HEK293T (cell line): ENCODE measurements around the gene ZCCHC24.

Source experiments
- CTCF ChIA-PET: fragments of 350-600 bp; formaldehyde crosslinking; extraction: SDS; loops from one replicate; lab custom pipeline; 2021; ENCODE audit warnings: antibody characterized with exemption, inconsistent platforms; lab: Yijun Ruan, JAX
- POLR2A ChIA-PET: fragments of 350-600 bp; formaldehyde crosslinking; extraction: SDS; loops from one replicate; lab custom pipeline; 2020; ENCODE audit warnings: antibody characterized with exemption, inconsistent platforms; lab: Yijun Ruan, JAX
- DNase-seq: peaks from one replicate; pipeline ENCODE4 v3.0.0; 2012; ENCODE audit warnings: mixed read lengths; ENCODE audit errors: extremely low spot score
- ARNT ChIP-seq: fragments of 450-650 bp; IDR thresholded peaks from 2 replicates; pipeline ENCODE4 v1.6.1; 2017; ENCODE audit warnings: mild to moderate bottlenecking
- BHLHE40 ChIP-seq: fragments of 450-650 bp; IDR thresholded peaks from 2 replicates; pipeline ENCODE4 v1.6.1; 2016; ENCODE audit warnings: mild to moderate bottlenecking, moderate library complexity, borderline replicate concordance
- CTBP1 ChIP-seq: fragments of 450-650 bp; IDR thresholded peaks from 2 replicates; pipeline ENCODE4 v1.6.1; 2016; ENCODE audit warnings: borderline replicate concordance
- ELF4 ChIP-seq: fragments of 450-650 bp; IDR thresholded peaks from 2 replicates; pipeline ENCODE4 v1.6.1; 2017; ENCODE audit warnings: antibody characterized with exemption
- FOXA1 ChIP-seq: fragments of 450-650 bp; IDR thresholded peaks from 2 replicates; pipeline ENCODE4 v1.6.1; 2016; ENCODE audit warnings: mild to moderate bottlenecking
- FOXK2 ChIP-seq: fragments of 450-650 bp; IDR thresholded peaks from 2 replicates; pipeline ENCODE4 v1.6.1; 2016; ENCODE audit warnings: mild to moderate bottlenecking
- FOXM1 ChIP-seq: fragments of 450-650 bp; IDR thresholded peaks from 2 replicates; pipeline ENCODE4 v1.6.1; 2017; ENCODE audit warnings: mild to moderate bottlenecking, borderline replicate concordance
- HDGF ChIP-seq: fragments of 450-650 bp; IDR thresholded peaks from 2 replicates; pipeline ENCODE4 v1.6.1; 2017; ENCODE audit warnings: antibody characterized with exemption, borderline replicate concordance
- L3MBTL2 ChIP-seq: fragments of 450-650 bp; conservative IDR thresholded peaks from 2 replicates; pipeline ENCODE4 v1.6.1; 2016; ENCODE audit warnings: mild to moderate bottlenecking
- LEF1 ChIP-seq: fragments of 450-650 bp; IDR thresholded peaks from 2 replicates; pipeline ENCODE4 v1.6.1; 2017; ENCODE audit warnings: mild to moderate bottlenecking, borderline replicate concordance
- NFRKB ChIP-seq: fragments of 450-650 bp; IDR thresholded peaks from 2 replicates; pipeline ENCODE4 v1.6.1; 2016; ENCODE audit warnings: mild to moderate bottlenecking, moderate library complexity
- PKNOX1 ChIP-seq: fragments of 450-650 bp; IDR thresholded peaks from 2 replicates; pipeline ENCODE4 v1.6.1; 2016
- SP1 ChIP-seq: fragments of 450-650 bp; IDR thresholded peaks from 2 replicates; pipeline ENCODE4 v1.6.1; 2017
- SUZ12 ChIP-seq: fragments of 450-650 bp; IDR thresholded peaks from 2 replicates; pipeline ENCODE4 v1.6.1; 2016; ENCODE audit warnings: mild to moderate bottlenecking
- TARDBP ChIP-seq: fragments of 450-650 bp; IDR thresholded peaks from 2 replicates; pipeline ENCODE4 v1.6.1; 2016
- ZNF384 ChIP-seq: fragments of 450-650 bp; IDR thresholded peaks from 2 replicates; pipeline ENCODE4 v1.6.1; 2016

Gene ZCCHC24

GRCh38 chr10:79403441-79404230, 41.8 kb downstream of the ZCCHC24 start:
- TF ChIP-seq PKNOX1 (no peak), SP1 (no peak), LEF1 (no peak), FOXM1 (no peak), BHLHE40 (no peak), TARDBP (no peak)
- CTCF ChIA-PET, result interaction anchor here (0.7 kb wide), 1 partner anchor 1194 kb away, joined by 8 read pairs; no protein-coding TSS in a partner anchor
- no peak for DNase-seq
- POLR2A ChIA-PET, result no interaction called here

GRCh38 chr10:79402951-79403350, 42.5 kb downstream of the ZCCHC24 start:
- DNase-seq, result no peak
- CTCF ChIA-PET, result no interaction called here
- no peak for TF ChIP-seq LEF1
- TF ChIP-seq NFRKB, result no peak
- no peak for TF ChIP-seq ELF4
- no peak for TF ChIP-seq FOXM1
- TF ChIP-seq HDGF, result no peak
- no peak for TF ChIP-seq BHLHE40
- no peak for TF ChIP-seq ZNF384
- no peak for TF ChIP-seq SP1
- TF ChIP-seq SUZ12, result no peak
- no peak for TF ChIP-seq FOXA1
- POLR2A ChIA-PET, result no interaction called here

GRCh38 chr10:79402625-79402946, 42.8 kb downstream of the ZCCHC24 start:
- DNase-seq, result no peak
- TF ChIP-seq TARDBP, result no peak
- TF ChIP-seq CTBP1, result no peak
- TF ChIP-seq L3MBTL2, result no peak
- TF ChIP-seq FOXA1, result no peak
- no peak for TF ChIP-seq ARNT
- ChIA-PET POLR2A (no interaction called here), CTCF (no interaction called here)

- ChIA-PET CTCF (interaction anchor here (1.6 kb wide), 1 partner anchor 27 kb away, joined by 4 read pairs; no protein-coding TSS in a partner anchor), POLR2A (no interaction called here)
- no peak for DNase-seq
- TF ChIP-seq FOXM1 (no peak), PKNOX1 (peak; percentile 72), LEF1 (no peak)
Measured at GRCh38 chr10:79401015-79401921, 44.2 kb downstream of the ZCCHC24 start.

GRCh38 chr10:79400146-79401004, 45.0 kb downstream of the ZCCHC24 start:
- no peak for TF ChIP-seq FOXK2
- no peak for TF ChIP-seq SP1
- TF ChIP-seq PKNOX1, result no peak
- no peak for TF ChIP-seq ELF4
- TF ChIP-seq NFRKB, result no peak
- no peak for TF ChIP-seq BHLHE40
- no peak for TF ChIP-seq FOXA1
- TF ChIP-seq ARNT, result no peak
- ChIA-PET POLR2A (no interaction called here), CTCF (interaction anchor here (0.8 to 1.6 kb wide), 5 partner anchors 8 to 76 kb away, joined by 3 to 5 read pairs (median 3); no protein-coding TSS in a partner anchor)
- peak; percentile 75 for DNase-seq

- TF ChIP-seq ELF4 (no peak), TARDBP (no peak), PKNOX1 (no peak), FOXA1 (no peak), BHLHE40 (no peak), FOXK2 (no peak), FOXM1 (no peak), HDGF (no peak), SP1 (no peak), LEF1 (no peak), ZNF384 (no peak), L3MBTL2 (no peak), CTBP1 (no peak), NFRKB (no peak)
- CTCF ChIA-PET, result interaction anchor here (0.6 to 1.3 kb wide), 5 partner anchors 9 to 89 kb away, joined by 3 to 5 read pairs (median 3); no protein-coding TSS in a partner anchor
- peak; percentile 58 for DNase-seq
- POLR2A ChIA-PET, result no interaction called here
Measured at GRCh38 chr10:79399223-79399831, 46.1 kb downstream of the ZCCHC24 start.
